HepG2 (cell line): ENCODE data around the gene FAM20C. TPM values are rescaled to one million over a fixed set of nuclear protein-coding genes. Genes with fewer than 3 reads are reported as not detected.

ENCODE experiments used
- ATAC-seq: fragments of 200-7000 bp; cut with Tn5 transposase; 3 replicates; pipeline ENCODE4 v1.9.1; 2020; ENCODE audit warnings: mild to moderate bottlenecking, moderate library complexity
- BruUV-seq: library from RNA; stranded (reverse); fragments of 400-500 nt; replicated peaks from 2 replicates; lab custom pipeline; 2021; lab: Mats Ljungman, UMichigan
- CTCF ChIA-PET: fragments of 300-600 bp; formaldehyde crosslinking; extraction: SDS; loops from one replicate; lab custom pipeline; 2021; ENCODE audit warnings: low total read pairs, inconsistent platforms, low intra/inter-chr PET ratio; lab: Yijun Ruan, JAX
- POLR2A ChIA-PET: fragments of 350-600 bp; sonication (Branson Sonifier 250); formaldehyde crosslinking; loops from one replicate; lab custom pipeline; 2020; ENCODE audit warnings: antibody characterized with exemption, inconsistent platforms; lab: Yijun Ruan, JAX
- DNase-seq: peaks from one replicate; pipeline ENCODE4 v3.0.0-alpha.2; 2015; ENCODE audit warnings: low spot score
- FAIRE-seq: peaks from 3 replicates; lab custom pipeline; 2011; peaks lifted over from hg19 to GRCh38; lab: Jason Lieb, UNC
- H2AFZ ChIP-seq: one replicate; pipeline ENCODE4 v1.6.1; 2011; ENCODE audit warnings: low read length, inconsistent platforms
- H3K27ac ChIP-seq: fragments of 300-600 bp; 3 replicates; pipeline ENCODE4 v1.8.0; 2011; ENCODE audit warnings: mixed run types, mild to moderate bottlenecking, mixed read lengths, low read length, inconsistent platforms; ENCODE audit not compliant: insufficient read depth; ENCODE audit errors: extremely low read length
- H3K27me3 ChIP-seq, 2 experiments: fragments of 200-600 bp in 1 of 2; 2 replicates in 1 of 2; 3 replicates in 1 of 2; pipeline versions ENCODE4 v1.6.0 to v1.8.0; 2011; ENCODE audit warnings: low read length in 2 of 2, mild to moderate bottlenecking in 2 of 2, moderate library complexity in 2 of 2, inconsistent platforms in 1 of 2; ENCODE audit not compliant: insufficient read depth in 2 of 2, control insufficient read depth in 1 of 2
- H3K36me3 ChIP-seq, 2 experiments: fragments of 200-600 bp in 1 of 2; replicated peaks in 1 of 2; 2 replicates in 1 of 2; 3 replicates in 1 of 2; pipeline versions ENCODE4 v1.5.1 to v1.8.0; 2011; ENCODE audit warnings: low read length in 2 of 2, inconsistent platforms in 1 of 2; ENCODE audit not compliant: insufficient read depth in 2 of 2, control insufficient read depth in 1 of 2
- H3K4me1 ChIP-seq: 2 replicates; pipeline ENCODE4 v1.5.1; 2012; ENCODE audit warnings: low read length, inconsistent platforms; ENCODE audit not compliant: insufficient read depth
- H3K4me2 ChIP-seq: 2 replicates; pipeline ENCODE4 v1.6.0; 2011; ENCODE audit warnings: low read depth, low read length, inconsistent platforms
- H3K4me3 ChIP-seq, 3 experiments: fragments of 200-600 bp in 1 of 3; sonication (generic), shearing (Covaris generic) in 1 of 3; replicated peaks in 1 of 3; 2 replicates each; pipeline ENCODE4 v1.5.1; 2011 to 2016; ENCODE audit warnings: low read length in 3 of 3, inconsistent platforms in 2 of 3, low read depth in 2 of 3, mild to moderate bottlenecking in 2 of 3, control low read depth in 1 of 3, mixed read lengths in 1 of 3; ENCODE audit not compliant: insufficient read depth in 1 of 3
- H3K79me2 ChIP-seq: one replicate; pipeline ENCODE4 v1.6.1; 2011; ENCODE audit warnings: low read length, inconsistent platforms; ENCODE audit not compliant: insufficient read depth
- H3K9ac ChIP-seq: 2 replicates; pipeline ENCODE4 v1.6.0; 2011; ENCODE audit warnings: mild to moderate bottlenecking, low read depth, low read length, inconsistent platforms; ENCODE audit not compliant: insufficient read depth
- H3K9me3 ChIP-seq: 2 replicates; pipeline ENCODE4 v1.5.1; 2012; ENCODE audit warnings: mild to moderate bottlenecking, low read length
- H4K20me1 ChIP-seq: 2 replicates; pipeline ENCODE4 v1.6.0; 2011; ENCODE audit warnings: inconsistent platforms, mild to moderate bottlenecking, low read length, moderate library complexity; ENCODE audit not compliant: insufficient read depth
- ATF2 ChIP-seq: sonication (generic); formaldehyde crosslinking; IDR thresholded peaks from 2 replicates; pipeline ENCODE4 v1.4.0; 2020; ENCODE audit warnings: missing genetic modification reagents
- CREB1 ChIP-seq, 2 experiments: fragments of 450-650 bp in 1 of 2; IDR thresholded peaks; 2 replicates each; pipeline ENCODE4 v1.6.1; 2016 to 2017; ENCODE audit warnings: control low read depth in 1 of 2, mild to moderate bottlenecking in 1 of 2, missing compliant biosample characterization in 1 of 2, missing genetic modification characterization in 1 of 2
- ELF3 ChIP-seq: IDR thresholded peaks from 2 replicates; pipeline ENCODE4 v1.6.1; 2016; ENCODE audit warnings: missing genetic modification reagents, missing compliant biosample characterization
- ESRRA ChIP-seq: sonication (generic); formaldehyde crosslinking; IDR thresholded peaks from 2 replicates; pipeline ENCODE4 v1.5.1; 2020; ENCODE audit warnings: mild to moderate bottlenecking, low read depth, missing genetic modification reagents
- HNF4A ChIP-seq: sonication (generic); formaldehyde crosslinking; IDR thresholded peaks from 2 replicates; pipeline ENCODE4 v1.4.0; 2020; ENCODE audit warnings: missing genetic modification reagents
- MAFF ChIP-seq: IDR thresholded peaks from 2 replicates; pipeline ENCODE4 v1.6.1; 2011; ENCODE audit warnings: low read depth, low read length, improper control_type of control experiment
- MAFK ChIP-seq, 2 experiments: IDR thresholded peaks in 1 of 2; conservative IDR thresholded peaks in 1 of 2; 2 replicates each; pipeline ENCODE4 v1.6.1; 2011; ENCODE audit warnings: improper control_type of control experiment in 2 of 2, low read length in 2 of 2
- TP53 ChIP-seq: sonication (generic); formaldehyde crosslinking; conservative IDR thresholded peaks from 2 replicates; pipeline ENCODE4 v1.4.0; 2020; ENCODE audit warnings: missing genetic modification reagents
- ZFP36 ChIP-seq: fragments of 150-350 bp; IDR thresholded peaks from 2 replicates; pipeline ENCODE4 v1.6.1; 2018; ENCODE audit warnings: borderline replicate concordance, low read length, low read depth; ENCODE audit not compliant: partially characterized antibody
- WGBS: methylation state at CpG from one replicate; pipeline ENCODE4 v1.1.6; 2017; ENCODE audit warnings: low lambda C conversion rate; 5-methylcytosine and 5-hydroxymethylcytosine counted together
- in situ Hi-C: cut with HindIII; loops from 2 replicates; pipeline ENCODE4 v1.10.0; 2017; ENCODE audit warnings: low pct_unique_long_range_greater_than_20kb; ENCODE audit not compliant: extremely low pct_ligation_motif_present
- intact Hi-C: fragments of 100-400 bp; cut with micrococcal nuclease; formaldehyde crosslinking; loops from one replicate; pipeline ENCODE4 v1.10.0; 2022; ENCODE audit not compliant: unreplicated experiment
- polyA plus RNA-seq, 8 experiments: library from polyadenylated mRNA; depleted of rRNA in 3 of 8; stranded (reverse) in 7 of 8; unstranded in 1 of 8; fragments of >200 nt; fragmentation: Illumina TruSeq in 4 of 8; extraction: Trizol in 4 of 8; gene quantifications; 2 replicates each; pipeline versions ENCODE4 v1.2.1 to v1.2.3, GENCODE V29; 2011 to 2016; ENCODE audit warnings: low read depth in 4 of 8, missing spikeins in 1 of 8, mixed read lengths in 1 of 8; ENCODE audit not compliant: insufficient read depth in 1 of 8
- total RNA-seq, 5 experiments: library from RNA; depleted of rRNA; stranded (reverse); fragments of >200 nt; fragmentation: Illumina TruSeq; extraction: Trizol; gene quantifications; 2 replicates each; pipeline ENCODE4 v1.2.3, GENCODE V29; 2016; ENCODE audit warnings: low read depth in 1 of 5
- TF ChIP-seq, protein P1 (sequence below): fragments of 450-650 bp; IDR thresholded peaks from 2 replicates; pipeline ENCODE4 v1.6.1; 2016

The FAM20C gene
- total and polyA plus RNA-seq, 2 of the 13 experiments (the other 11 are each of a cell fraction or from before 2014, with no cell fraction given), result 11.9 to 19.9 TPM

DNA sequence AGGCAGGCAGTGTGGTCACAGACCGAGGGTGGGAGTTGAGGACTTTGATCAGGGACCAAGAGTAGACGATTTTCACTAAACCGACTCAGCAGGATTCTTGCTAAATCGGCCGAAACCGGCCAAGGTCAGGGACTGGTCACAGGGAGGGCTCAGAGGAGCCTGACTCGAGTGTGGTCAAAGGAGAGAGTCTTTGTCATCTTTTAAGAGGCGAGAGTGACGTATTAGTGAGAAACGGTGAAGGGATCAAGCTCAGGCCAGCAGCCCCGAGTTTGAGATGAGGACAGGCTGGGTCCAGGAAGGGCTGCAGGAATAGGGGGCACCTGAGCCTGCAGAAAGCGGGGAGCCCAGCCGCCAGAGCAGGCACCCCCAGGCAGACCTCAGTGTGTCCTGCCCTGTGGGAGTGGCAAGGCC lies 41.6 kb upstream of the FAM20C start:
- intact Hi-C loops, result no loop called here
- BruUV-seq, result no TSS peak
- DNase-seq (no peak), ATAC-seq (no peak), FAIRE-seq (no peak)
- Histone ChIP-seq H3K4me2 (peak overlapping the region; percentile 34; the same call in 1 of the 2 replicates), H3K36me3 (no peaks in the 10 kb centered on the region), H2AFZ (no peak overlapping the region), H4K20me1 (no peaks in the 10 kb centered on the region), H3K27me3 (peaks cover 2 to 18% of the 10 kb centered on the region in 2 experiments; a peak in 3 of 5 replicates), H3K79me2 (no peaks in the 10 kb centered on the region), H3K27ac (no peak overlapping the region), H3K4me3 (no peak overlapping the region), H3K9ac (no peak overlapping the region), H3K9me3 (no peaks in the 10 kb centered on the region), H3K4me1 (peaks cover 19% of the 10 kb centered on the region)
- 20% methylated on average over 11 of the region's 13 CpGs for WGBS
- ChIA-PET CTCF (no interaction called here), POLR2A (no interaction called here)
- in situ Hi-C loops, result no loop called here
- TF ChIP-seq ZFP36 (no peak), TP53 (CRISPR knock-in tag) (no peak), MAFF (peak; percentile 20; the same call in 1 of the 2 replicates), MAFK (conservative IDR thresholded peaks at IDR 0.05 in 1 of 2, IDR thresholded peaks at IDR 0.05 in 1 of 2; ENCODE audit: low read length in 2 of 2) (peak; percentile 7 to 10; a peak in 1 of 4 replicates), HNF4A (CRISPR knock-in tag) (0 out of 2 replicates have a peak, but pooled peaks have one; percentile 19), CREB1 (IDR thresholded peaks at IDR 0.05) (0 out of 2 replicates have a peak, but pooled peaks have one; percentile 12), CREB1 (CRISPR knock-in tag; IDR thresholded peaks at IDR 0.05) (no peak), ELF3 (no peak)

- Histone ChIP-seq H4K20me1 (no peaks in the 10 kb centered on the region), H3K4me1 (peaks cover 19% of the 10 kb centered on the region), H3K27ac (no peak overlapping the region), H3K9me3 (no peaks in the 10 kb centered on the region), H3K79me2 (no peaks in the 10 kb centered on the region), H3K4me2 (no peak overlapping the region), H3K4me3 (no peak overlapping the region), H3K27me3 (peaks cover 2 to 25% of the 10 kb centered on the region in 2 experiments; a peak in 3 of 5 replicates), H3K36me3 (no peaks in the 10 kb centered on the region), H2AFZ (no peak overlapping the region), H3K9ac (no peak overlapping the region)
- no peak for ATAC-seq
- FAIRE-seq, result no peak
- no peak for DNase-seq
- intact Hi-C loops, result no loop called here
- BruUV-seq, result no TSS peak
- WGBS, result 86% methylated on average over 25 of the region's 25 CpGs
- in situ Hi-C loops, result no loop called here
- POLR2A ChIA-PET, result no interaction called here
- CTCF ChIA-PET, result no interaction called here
- TF ChIP-seq, protein P1, sequence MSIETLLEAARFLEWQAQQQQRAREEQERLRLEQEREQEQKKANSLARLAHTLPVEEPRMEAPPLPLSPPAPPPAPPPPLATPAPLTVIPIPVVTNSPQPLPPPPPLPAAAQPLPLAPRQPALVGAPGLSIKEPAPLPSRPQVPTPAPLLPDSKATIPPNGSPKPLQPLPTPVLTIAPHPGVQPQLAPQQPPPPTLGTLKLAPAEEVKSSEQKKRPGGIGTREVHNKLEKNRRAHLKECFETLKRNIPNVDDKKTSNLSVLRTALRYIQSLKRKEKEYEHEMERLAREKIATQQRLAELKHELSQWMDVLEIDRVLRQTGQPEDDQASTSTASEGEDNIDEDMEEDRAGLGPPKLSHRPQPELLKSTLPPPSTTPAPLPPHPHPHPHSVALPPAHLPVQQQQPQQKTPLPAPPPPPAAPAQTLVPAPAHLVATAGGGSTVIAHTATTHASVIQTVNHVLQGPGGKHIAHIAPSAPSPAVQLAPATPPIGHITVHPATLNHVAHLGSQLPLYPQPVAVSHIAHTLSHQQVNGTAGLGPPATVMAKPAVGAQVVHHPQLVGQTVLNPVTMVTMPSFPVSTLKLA, result no peak
- TF ChIP-seq ESRRA (CRISPR knock-in tag), result no peak
- no peak for TF ChIP-seq ATF2
These were observed 40.9 kb upstream of the FAM20C start for GRCh38 chr7:151346-152050.
